Heart left ventricle (tissue), 16 donors: Measurements from ENCODE around the gene SH2D4B. TPM values are rescaled to one million over a fixed set of nuclear protein-coding genes. Genes with fewer than 3 reads are reported as not detected.

Source experiments
- ATAC-seq, 4 donors: fragments of 200-7000 bp; cut with Tn5 transposase; one replicate each; pipeline ENCODE4 v1.9.1; 2020 to 2022; ENCODE audit warnings: moderate library complexity in 4 of 4, mild to moderate bottlenecking in 3 of 4, moderate number of reproducible peaks in 1 of 4
- DNase-seq, 5 donors: peaks; one replicate each; pipeline ENCODE4 v3.0.0-alpha.2; 2020
- H3K27ac ChIP-seq, 12 donors: fragments of 200-600 bp; sonication (generic) in 4 of 12; one replicate each; pipeline versions ENCODE4 v1.5.0 to v1.8.0; 2016 to 2022; ENCODE audit warnings: mild to moderate bottlenecking in 2 of 12
- H3K27me3 ChIP-seq, 9 donors: fragments of 200-600 bp; sonication (generic) in 2 of 9; one replicate each; pipeline versions ENCODE4 v1.5.1 to v1.8.0; 2016 to 2022; ENCODE audit warnings: mild to moderate bottlenecking in 3 of 9
- H3K36me3 ChIP-seq, 9 donors: fragments of 200-600 bp; sonication (generic) in 2 of 9; one replicate each; pipeline versions ENCODE4 v1.5.0 to v1.8.0; 2018 to 2022; ENCODE audit warnings: mild to moderate bottlenecking in 2 of 9
- H3K4me1 ChIP-seq, 12 donors: fragments of 200-600 bp; sonication (generic) in 4 of 12; one replicate each; pipeline versions ENCODE4 v1.5.0 to v1.8.0; 2016 to 2022; ENCODE audit warnings: mild to moderate bottlenecking in 3 of 12
- H3K4me3 ChIP-seq, 12 donors: fragments of 200-600 bp; sonication (generic) in 4 of 12; one replicate each; pipeline versions ENCODE4 v1.5.0 to v1.8.0; 2017 to 2022; ENCODE audit warnings: mild to moderate bottlenecking in 9 of 12, moderate library complexity in 4 of 12
- H3K9me3 ChIP-seq, 12 donors: fragments of 200-600 bp; sonication (generic) in 4 of 12; one replicate each; pipeline versions ENCODE4 v1.5.0 to v1.8.0; 2016 to 2022; ENCODE audit warnings: mild to moderate bottlenecking in 1 of 12
- POLR2A ChIP-seq, 2 donors: fragments of 450-650 bp; IDR thresholded peaks; one replicate each; pipeline ENCODE4 v1.6.1; 2017; ENCODE audit warnings: antibody characterized with exemption in 2 of 2, mild to moderate bottlenecking in 2 of 2, moderate library complexity in 2 of 2
- WGBS, 4 donors: extraction: QIAGEN DNeasy Blood & Tissue Kit in 2 of 4; methylation state at CpG; one replicate each; pipeline versions ENCODE4 v1.1.5 to v1.1.7; 2013 to 2018; 5-methylcytosine and 5-hydroxymethylcytosine counted together
- intact Hi-C, 10 donors: fragments of 100-400 bp; cut with DNase I; formaldehyde crosslinking; loops; one replicate each; pipeline versions ENCODE4 v1.11.1 to v1.14.2; 2022
- polyA plus RNA-seq, 2 donors: library from polyadenylated mRNA; stranded (reverse); fragments of 200-250 nt; gene quantifications; one replicate each; pipeline ENCODE4 v1.2.3, GENCODE V29; 2013
- total RNA-seq, 9 donors: library from RNA; depleted of rRNA in 2 of 9; stranded (reverse); fragments of >200 nt in 2 of 9; fragmentation: NEBNext Ultra II Directional in 3 of 9; extraction: Animal tissue kit (Norgen Biotek cat#: 25700) in 3 of 9; gene quantifications; one replicate each; pipeline versions ENCODE4 v1.1.0 to v1.2.4, GENCODE V29; 2016 to 2023
- TF ChIP-seq, protein P1 (sequence below), 12 donors: fragments of 200-600 bp; sonication (generic) in 4 of 12; IDR thresholded peaks; one replicate each; pipeline versions ENCODE4 v1.5.0 to v1.8.0; 2018 to 2022; ENCODE audit warnings: antibody characterized with exemption in 12 of 12, mild to moderate bottlenecking in 5 of 12
- donor health status: ischemic (EF 13 %, LVEDD 7.1; RV severe dilation, severe dysfunction).
- donor health status: healthy with polysubstance abuse.
- donor health status: DM: no; HTN: yes; CAD: no.
- donor health status: DM: no; HTN: no; CAD: no.
- donor health status: ischemic (EF 25% LVEDD 6.9; RV normal size, moderate dysfunction).
- donor health status: ischemic (EF 25% LVEDD 5.7; RV mildly dilated, moderate dysfunction).
- donor health status: healthy.
- donor health status: DM: yes; HTN: yes; CAD: no.
- donor health status: ischemic (EF 35%, LVEDD 5.7; RV mildly dilated, moderate dysfunction).
- donor health status: nonischemic (EF 11% LVEDD 7.7; RV severe dilation, severe dysfunction).
- donor health status: DM: yes; HTN: yes; CAD: no.
- donor health status: PGD.
- donor health status: ischemic (EF 29% LVEDD 5.4; RV normal size, mild dysfunction).
- donor health status: nonischemic (EF 23%, LVEDD 6.1; RV moderate dilation, normal function).

Gene SH2D4B
- total and polyA plus RNA-seq, 11 donors = 0.19 TPM; not detected in 10

GRCh38 chr10:80498833-80499741, 38.6 kb upstream of the SH2D4B start:
- H3K27ac ChIP-seq = peak overlapping the region; percentile 69 to 95 (median 80)
- WGBS, 4 donors = 32 to 49% (median 37%) methylated on average over 12 to 14 of the region's 14 CpGs

DNA sequence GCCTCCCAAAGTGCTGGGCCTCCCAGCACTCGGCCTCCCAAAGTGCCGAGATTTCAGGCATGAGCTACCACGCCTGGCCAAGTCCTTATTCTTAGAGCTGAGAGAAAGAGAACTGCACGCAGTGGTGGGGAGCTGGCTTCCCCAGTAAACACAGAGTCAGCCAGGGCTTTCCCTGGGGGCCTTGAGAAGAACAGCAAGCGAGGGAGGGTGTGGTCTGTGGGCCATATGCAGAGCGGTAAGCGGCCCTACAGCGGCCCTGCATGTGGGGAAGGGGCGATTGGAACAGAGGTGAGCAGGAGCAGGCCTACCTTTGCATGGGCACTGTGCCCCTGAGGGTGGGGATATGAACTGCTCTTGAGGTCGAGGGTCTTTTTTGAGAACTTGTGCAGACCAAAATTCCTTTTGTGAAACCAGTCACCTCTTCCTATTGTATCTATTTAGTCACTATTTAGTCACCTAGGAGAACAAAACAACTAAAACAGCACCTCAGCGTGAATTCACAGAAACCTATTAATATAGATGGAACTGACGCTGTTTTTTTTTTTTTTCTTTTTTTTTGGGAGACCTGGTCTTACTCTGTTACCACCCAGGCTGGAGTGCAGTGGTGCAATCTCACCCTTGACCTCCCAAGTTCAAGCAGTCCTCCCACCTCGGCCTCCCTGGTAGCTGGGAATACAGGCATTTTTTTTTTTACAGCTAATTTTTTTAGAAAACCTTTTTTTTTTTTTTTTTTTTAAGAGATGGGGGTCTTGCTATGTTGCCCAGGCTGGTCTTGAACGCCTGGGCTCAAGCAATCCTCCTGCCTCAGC, 36.9 kb upstream of the SH2D4B start:
- Histone ChIP-seq H3K36me3 (peaks cover 0 to 8% (median 0%) of the 10 kb centered on the region in 9 donors), H3K27me3 (no peaks in the 10 kb centered on the region), H3K9me3 (peaks cover 0 to 13% (median 0%) of the 10 kb centered on the region in 12 donors), H3K27ac (peak overlapping the region; percentile 25 to 95 (median 80)), H3K4me1 (peaks cover 54 to 100% (median 90%) of the 10 kb centered on the region in 12 donors), H3K4me3 (peak overlapping the region in 3 of 12 donors; percentile 2 to 25 (median 17))
- peak in 3 of 4 donors; percentile 7 to 32 (median 17) for ATAC-seq
- no peak for TF ChIP-seq POLR2A (IDR thresholded peaks at IDR 0.05)
- TF ChIP-seq, protein P1, sequence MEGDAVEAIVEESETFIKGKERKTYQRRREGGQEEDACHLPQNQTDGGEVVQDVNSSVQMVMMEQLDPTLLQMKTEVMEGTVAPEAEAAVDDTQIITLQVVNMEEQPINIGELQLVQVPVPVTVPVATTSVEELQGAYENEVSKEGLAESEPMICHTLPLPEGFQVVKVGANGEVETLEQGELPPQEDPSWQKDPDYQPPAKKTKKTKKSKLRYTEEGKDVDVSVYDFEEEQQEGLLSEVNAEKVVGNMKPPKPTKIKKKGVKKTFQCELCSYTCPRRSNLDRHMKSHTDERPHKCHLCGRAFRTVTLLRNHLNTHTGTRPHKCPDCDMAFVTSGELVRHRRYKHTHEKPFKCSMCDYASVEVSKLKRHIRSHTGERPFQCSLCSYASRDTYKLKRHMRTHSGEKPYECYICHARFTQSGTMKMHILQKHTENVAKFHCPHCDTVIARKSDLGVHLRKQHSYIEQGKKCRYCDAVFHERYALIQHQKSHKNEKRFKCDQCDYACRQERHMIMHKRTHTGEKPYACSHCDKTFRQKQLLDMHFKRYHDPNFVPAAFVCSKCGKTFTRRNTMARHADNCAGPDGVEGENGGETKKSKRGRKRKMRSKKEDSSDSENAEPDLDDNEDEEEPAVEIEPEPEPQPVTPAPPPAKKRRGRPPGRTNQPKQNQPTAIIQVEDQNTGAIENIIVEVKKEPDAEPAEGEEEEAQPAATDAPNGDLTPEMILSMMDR (IDR thresholded peaks at IDR 0.05) = peak in 1 of 12 donors; percentile 29
- peak; percentile 71 to 82 (median 73) for DNase-seq
- 53 to 69% (median 62%) methylated on average over 14 of the region's 14 CpGs for WGBS, 4 donors
- intact Hi-C loops = loop anchor here in 5 of 10 donors (5.0 to 10.0 kb wide), 3 partner anchors 43 to 118 kb away; no protein-coding TSS in a partner anchor

More at GRCh38 chr10:80498833-80499741, 38.6 kb upstream of the SH2D4B start:
- peaks cover 0 to 13% (median 0%) of the 10 kb centered on the region in 12 donors for H3K9me3 ChIP-seq
- ATAC-seq (peak; percentile 82 to 95 (median 89)), DNase-seq (peak; percentile 81 to 97 (median 94))
- TF ChIP-seq, protein P1 (IDR thresholded peaks at IDR 0.05) = no peak
- TF ChIP-seq POLR2A (IDR thresholded peaks at IDR 0.05) = peak in 1 of 2 donors; percentile 9
- H3K4me1 ChIP-seq = peaks cover 54 to 99% (median 86%) of the 10 kb centered on the region in 12 donors
- H3K4me3 ChIP-seq = peak overlapping the region in 1 of 12 donors; percentile 18
- peaks cover 0 to 12% (median 0%) of the 10 kb centered on the region in 9 donors for H3K36me3 ChIP-seq
- H3K27me3 ChIP-seq = no peaks in the 10 kb centered on the region
- intact Hi-C loops = loop anchor here in 1 of 10 donors (5.0 kb wide), 1 partner anchor 112 kb away; no protein-coding TSS in a partner anchor

DNA sequence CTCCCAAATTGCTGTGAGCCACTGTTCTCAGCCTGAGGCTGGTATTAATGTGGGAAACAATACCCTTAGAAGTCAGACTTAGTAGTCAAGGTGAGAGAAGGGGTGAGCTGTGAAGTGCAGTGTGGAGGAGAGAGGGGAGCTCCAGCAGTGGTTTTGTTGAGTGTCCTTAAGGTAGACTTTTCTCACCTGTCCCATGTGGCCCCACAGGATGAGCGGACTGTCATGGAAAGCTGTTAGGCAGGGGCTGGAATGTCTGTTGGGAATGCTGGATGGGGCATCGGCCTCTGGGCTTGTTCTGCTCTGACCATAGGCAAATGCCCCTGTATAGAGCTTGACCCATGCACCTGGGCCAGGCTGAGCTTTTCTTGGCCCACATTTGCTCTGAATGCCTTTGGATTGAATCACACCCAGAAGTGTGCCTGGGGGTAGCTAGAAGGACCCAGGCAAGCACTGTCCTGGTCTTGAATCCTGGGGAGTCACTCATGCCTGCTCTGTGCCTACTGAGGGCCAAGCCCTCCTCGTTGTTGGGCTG, 36.3 kb upstream of the SH2D4B start:
- 81 to 95% (median 88%) methylated on average over 3 of the region's 3 CpGs for WGBS, 4 donors
- no peaks in the 10 kb centered on the region for H3K27me3 ChIP-seq

More for the DNA sequence above, 36.3 kb upstream of the SH2D4B start:
- TF ChIP-seq, protein P1 (IDR thresholded peaks at IDR 0.05) = no peak
- no peak for TF ChIP-seq POLR2A (IDR thresholded peaks at IDR 0.05)
- H3K9me3 ChIP-seq = peaks cover 0 to 8% (median 0%) of the 10 kb centered on the region in 12 donors
- peak overlapping the region; percentile 11 to 95 (median 80) for H3K27ac ChIP-seq
- no peak for ATAC-seq
- intact Hi-C loops = loop anchor here in 5 of 10 donors (5.0 to 10.0 kb wide), 3 partner anchors 44 to 119 kb away; no protein-coding TSS in a partner anchor
- peaks cover 57 to 100% (median 95%) of the 10 kb centered on the region in 12 donors for H3K4me1 ChIP-seq
- DNase-seq = no peak
- H3K36me3 ChIP-seq = peaks cover 0 to 7% (median 0%) of the 10 kb centered on the region in 9 donors
- H3K4me3 ChIP-seq = no peak overlapping the region
